OCI-LY7 (cell line): Measurements from ENCODE around the gene PLPPR1. TPM values are rescaled to one million over a fixed set of nuclear protein-coding genes. Genes with fewer than 3 reads are reported as not detected.

Source experiments
- BruUV-seq: library from RNA; stranded (reverse); fragments of 400-500 nt; replicated peaks from 2 replicates; lab custom pipeline; 2021; lab: Mats Ljungman, UMichigan
- CTCF ChIA-PET: fragments of 300-600 bp; sonication (Branson Sonifier 250); formaldehyde crosslinking; loops from one replicate; lab custom pipeline; 2022; ENCODE audit warnings: antibody characterized with exemption; ENCODE audit not compliant: unreplicated experiment; lab: Charles Lee
- POLR2A ChIA-PET: fragments of 300-600 bp; sonication (Branson Sonifier 250); formaldehyde crosslinking; loops from one replicate; lab custom pipeline; 2022; ENCODE audit warnings: antibody characterized with exemption; lab: Charles Lee
- DNase-seq: peaks from one replicate; pipeline ENCODE4 v3.0.0-alpha.2; 2015; ENCODE audit warnings: low spot score
- H2AFZ ChIP-seq: fragments of 200-600 bp; sonication (generic), shearing (Covaris generic); 2 replicates; pipeline ENCODE4 v1.6.1; 2014; ENCODE audit warnings: mild to moderate bottlenecking, antibody characterized with exemption, low read length, moderate library complexity
- H3K27ac ChIP-seq: fragments of 200-600 bp; sonication (generic); 2 replicates; pipeline ENCODE4 v1.5.1; 2014; ENCODE audit warnings: mixed run types, low read depth, mild to moderate bottlenecking, moderate library complexity, low read length, inconsistent platforms; ENCODE audit not compliant: poor library complexity, severe bottlenecking
- H3K36me3 ChIP-seq: fragments of 200-600 bp; sonication (generic); 2 replicates; pipeline ENCODE4 v1.6.1; 2014; ENCODE audit warnings: mild to moderate bottlenecking, antibody characterized with exemption, low read length, moderate library complexity, mixed read lengths; ENCODE audit not compliant: insufficient read depth
- H3K4me1 ChIP-seq: fragments of 200-600 bp; sonication (generic); 2 replicates; pipeline ENCODE4 v1.5.1; 2014; ENCODE audit warnings: mild to moderate bottlenecking, low read length; ENCODE audit not compliant: insufficient read depth, poor library complexity, severe bottlenecking
- H3K4me2 ChIP-seq: fragments of 200-600 bp; sonication (generic); 2 replicates; pipeline ENCODE4 v1.6.1; 2014; ENCODE audit warnings: mild to moderate bottlenecking, low read length
- H3K4me3 ChIP-seq: fragments of 200-600 bp; sonication (generic); 2 replicates; pipeline ENCODE4 v1.5.1; 2014; ENCODE audit warnings: mild to moderate bottlenecking, low read depth, low read length; ENCODE audit not compliant: poor library complexity, severe bottlenecking
- H3K79me2 ChIP-seq: fragments of 200-600 bp; sonication (generic); 2 replicates; pipeline ENCODE4 v1.6.1; 2016; ENCODE audit warnings: low read depth, mild to moderate bottlenecking, low read length, moderate library complexity, mixed read lengths; ENCODE audit not compliant: insufficient read depth
- H3K9me2 ChIP-seq: fragments of 200-600 bp; sonication (generic); 2 replicates; pipeline ENCODE4 v1.6.1; 2016; ENCODE audit warnings: mild to moderate bottlenecking, low read length, mixed read lengths; ENCODE audit not compliant: insufficient read depth
- H3K9me3 ChIP-seq: fragments of 200-600 bp; sonication (generic); 2 replicates; pipeline ENCODE4 v1.6.1; 2014; ENCODE audit warnings: mild to moderate bottlenecking, mixed run types, low read length, mixed read lengths
- H4K20me1 ChIP-seq: fragments of 200-600 bp; sonication (generic); 2 replicates; pipeline ENCODE4 v1.6.1; 2014; ENCODE audit warnings: mild to moderate bottlenecking, antibody characterized with exemption, low read length, moderate library complexity, mixed read lengths; ENCODE audit not compliant: insufficient read depth
- CTCF ChIP-seq: fragments of 200-600 bp; sonication (generic); conservative IDR thresholded peaks from 2 replicates; pipeline ENCODE4 v1.5.1; 2014; ENCODE audit warnings: mild to moderate bottlenecking, antibody characterized with exemption, low read length, moderate library complexity, mixed read lengths
- EZH2phosphoT487 ChIP-seq: fragments of 200-600 bp; sonication (generic); IDR thresholded peaks from 2 replicates; pipeline ENCODE4 v1.6.1; 2018; ENCODE audit warnings: low read depth, borderline replicate concordance, mild to moderate bottlenecking, mixed run types, antibody characterized with exemption, low read length, moderate library complexity, mixed read lengths
- intact Hi-C: fragments of 100-400 bp; cut with micrococcal nuclease; formaldehyde crosslinking; loops from one replicate; pipeline ENCODE4 v1.10.0; 2022; ENCODE audit not compliant: unreplicated experiment
- total RNA-seq, 2 experiments: library from RNA; depleted of rRNA in 1 of 2; stranded (reverse); fragments of >200 nt in 1 of 2; shearing (Covaris generic) in 1 of 2; gene quantifications; 2 replicates each; pipeline ENCODE4 v1.2.3, GENCODE V29; 2014 to 2022

Gene PLPPR1
- total RNA-seq, 2 experiments from 2014 or later = not detected

GRCh38 chr9:101172616-101173015 lies 144.1 kb downstream of the PLPPR1 start:
- H3K9me2 ChIP-seq = no peaks in the 10 kb centered on the region
- TF ChIP-seq CTCF (no peak), EZH2phosphoT487 (no peak)
- no peaks in the 10 kb centered on the region for H3K79me2 ChIP-seq
- H4K20me1 ChIP-seq = no peaks in the 10 kb centered on the region
- no peaks in the 10 kb centered on the region for H3K36me3 ChIP-seq
- BruUV-seq = no TSS peak
- intact Hi-C loops = no loop called here
- no peaks in the 10 kb centered on the region for H3K9me3 ChIP-seq
- no peak overlapping the region for H3K27ac ChIP-seq
- no peak overlapping the region for H3K4me2 ChIP-seq
- no peak for DNase-seq
- H2AFZ ChIP-seq = no peak overlapping the region
- no peak overlapping the region for H3K4me3 ChIP-seq
- H3K4me1 ChIP-seq = no peaks in the 10 kb centered on the region
- POLR2A ChIA-PET = no interaction called here
- CTCF ChIA-PET = no interaction called here

GRCh38 chr9:101173907-101174306 lies 145.4 kb downstream of the PLPPR1 start:
- Histone ChIP-seq H3K36me3 (no peaks in the 10 kb centered on the region), H3K27ac (no peak overlapping the region), H3K9me2 (no peaks in the 10 kb centered on the region), H3K4me3 (no peak overlapping the region), H3K4me2 (no peak overlapping the region), H3K9me3 (no peaks in the 10 kb centered on the region), H4K20me1 (no peaks in the 10 kb centered on the region), H3K4me1 (no peaks in the 10 kb centered on the region), H2AFZ (no peak overlapping the region), H3K79me2 (no peaks in the 10 kb centered on the region)
- DNase-seq = no peak
- TF ChIP-seq CTCF = no peak
- TF ChIP-seq EZH2phosphoT487 = no peak
- no TSS peak for BruUV-seq
- intact Hi-C loops = no loop called here
- ChIA-PET POLR2A (no interaction called here), CTCF (no interaction called here)

GRCh38 chr9:101176384-101176783 lies 147.9 kb downstream of the PLPPR1 start:
- no peaks in the 10 kb centered on the region for H3K9me2 ChIP-seq
- ChIA-PET POLR2A (no interaction called here), CTCF (no interaction called here)
- peak; percentile 5 for DNase-seq
- H3K4me3 ChIP-seq = no peak overlapping the region
- no peaks in the 10 kb centered on the region for H4K20me1 ChIP-seq
- no peaks in the 10 kb centered on the region for H3K9me3 ChIP-seq
- no peak overlapping the region for H2AFZ ChIP-seq
- H3K36me3 ChIP-seq = no peaks in the 10 kb centered on the region
- TF ChIP-seq CTCF (peak; percentile 66), EZH2phosphoT487 (no peak)
- intact Hi-C loops = no loop called here
- H3K4me1 ChIP-seq = no peaks in the 10 kb centered on the region
- H3K27ac ChIP-seq = no peak overlapping the region
- no peaks in the 10 kb centered on the region for H3K79me2 ChIP-seq
- no TSS peak for BruUV-seq
- H3K4me2 ChIP-seq = no peak overlapping the region
